PC-3 (cell line): Measurements from ENCODE around the gene MISFA.

ENCODE experiments used
- CTCF ChIP-seq: fragments of 300-600 bp; sonication (generic); conservative IDR thresholded peaks from 2 replicates; pipeline ENCODE4 v1.5.1; 2017; ENCODE audit warnings: antibody characterized with exemption, low read depth, mild to moderate bottlenecking, low read length
- EZH2 ChIP-seq: fragments of 300-600 bp; sonication (generic); IDR thresholded peaks from one replicate; pipeline ENCODE4 v1.6.1; 2017; ENCODE audit warnings: antibody characterized with exemption, mild to moderate bottlenecking, low read length; ENCODE audit not compliant: unreplicated experiment

DNA sequence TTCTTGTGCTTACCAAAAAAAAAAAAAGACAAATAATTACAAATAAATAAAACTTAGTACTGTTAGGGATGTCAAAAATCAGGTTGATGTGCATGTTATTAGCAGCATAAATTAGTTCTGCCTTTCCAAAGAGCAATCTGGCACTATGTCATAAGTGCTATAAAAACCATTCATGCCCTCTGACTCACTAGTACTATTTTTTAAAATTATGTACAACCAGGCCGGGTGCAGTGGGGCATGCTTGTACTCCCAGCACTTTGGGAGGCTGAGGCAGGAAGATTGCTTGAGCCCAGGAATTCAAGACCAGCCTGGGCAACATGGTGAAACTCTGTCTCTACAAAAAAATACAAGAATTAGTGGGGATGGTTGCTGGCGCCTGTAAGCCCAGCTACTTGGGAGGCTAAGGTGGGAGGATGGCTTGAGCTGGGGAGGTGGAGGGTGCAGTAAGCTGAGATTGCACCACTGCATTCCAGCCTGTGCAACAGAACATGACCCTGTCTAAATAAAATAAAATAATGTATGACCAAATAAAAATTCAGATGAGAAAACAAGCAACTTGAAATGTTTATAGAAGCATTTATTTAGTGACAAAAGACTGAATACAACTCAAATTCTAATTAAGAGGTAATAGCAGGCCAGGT, 36.4 kb upstream of the MISFA start:
- no peak for TF ChIP-seq CTCF
- no peak for TF ChIP-seq EZH2
